Stimulated activated CD4-positive, alpha-beta T cell treated with anti-CD3 and anti-CD28 coated beads, Interleukin-12 subunit alpha, Interleukin-12 subunit beta, amount 100 ng/mL, for 4 hours (primary cell): ENCODE data around the gene EEF2.

ENCODE experiments used
- DNase-seq: peaks from one replicate; pipeline ENCODE4 v3.0.0-alpha.2; 2020

Gene EEF2

GRCh38 chr19:3984908-3985642, at the start of gene EEF2:
EEF2 (minus strand) TSS chr19:3985463; CDS start chr19:3985380, 83 bp downstream.
- peak; percentile 90 for DNase-seq

- DNase-seq = no peak
Measured at GRCh38 chr19:4034048-4035017, 49.1 kb upstream of the EEF2 start.

GRCh38 chr19:4033028-4033956, 48.0 kb upstream of the EEF2 start:
- no peak for DNase-seq

- DNase-seq = no peak
Measured at GRCh38 chr19:4032436-4032835, 47.2 kb upstream of the EEF2 start.

GRCh38 chr19:4031420-4031819, 46.2 kb upstream of the EEF2 start:
- no peak for DNase-seq

GRCh38 chr19:4030981-4031380, 45.7 kb upstream of the EEF2 start:
- DNase-seq = no peak

GRCh38 chr19:4030552-4030951, 45.3 kb upstream of the EEF2 start:
- DNase-seq = no peak

- no peak for DNase-seq
Measured at GRCh38 chr19:4029247-4029614, 44.0 kb upstream of the EEF2 start.

GRCh38 chr19:4028334-4029246, 43.3 kb upstream of the EEF2 start:
- no peak for DNase-seq

- DNase-seq = no peak
Measured at GRCh38 chr19:4027146-4027545, 41.9 kb upstream of the EEF2 start.

- no peak for DNase-seq
Measured at GRCh38 chr19:4025317-4025716, 40.1 kb upstream of the EEF2 start.

- no peak for DNase-seq
Measured at GRCh38 chr19:4023600-4024398, 38.5 kb upstream of the EEF2 start.

- no peak for DNase-seq
Measured at GRCh38 chr19:4019578-4019977, 34.3 kb upstream of the EEF2 start.

GRCh38 chr19:4018775-4019504, 33.7 kb upstream of the EEF2 start:
- DNase-seq = no peak

- no peak for DNase-seq
Measured at GRCh38 chr19:4018140-4018613, 32.9 kb upstream of the EEF2 start.

- no peak for DNase-seq
Measured at GRCh38 chr19:4016903-4017638, 31.8 kb upstream of the EEF2 start.

GRCh38 chr19:4016486-4016885, 31.2 kb upstream of the EEF2 start:
- DNase-seq = no peak

- DNase-seq = no peak
Measured at GRCh38 chr19:4015705-4016402, 30.6 kb upstream of the EEF2 start.
